GM12801 (cell line): ENCODE results near the gene IL20RA.

Experiments used
- TF ChIP-seq, protein P1 (sequence below): IDR thresholded peaks from one replicate; pipeline ENCODE4 v1.5.1; 2011; ENCODE audit warnings: control low read depth; ENCODE audit not compliant: insufficient read length; ENCODE audit errors: extremely low read depth

IL20RA gene

DNA sequence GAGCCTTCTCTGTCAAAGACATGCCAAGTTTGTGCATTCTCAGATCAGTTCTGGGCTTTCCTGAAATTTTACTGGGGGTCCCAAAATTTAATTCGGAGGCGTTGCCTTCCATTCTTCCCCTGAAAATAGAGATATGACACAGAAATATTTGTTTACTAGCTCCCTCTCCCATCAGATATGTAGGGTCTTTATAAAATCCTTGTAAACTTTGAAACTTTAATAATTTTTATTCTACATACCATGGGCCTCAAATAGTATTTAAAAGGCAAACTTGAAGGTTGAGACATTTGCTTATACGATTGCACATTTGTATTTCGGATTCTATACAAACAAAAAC is 54.6 kb downstream of the IL20RA start:
- TF ChIP-seq, protein P1, sequence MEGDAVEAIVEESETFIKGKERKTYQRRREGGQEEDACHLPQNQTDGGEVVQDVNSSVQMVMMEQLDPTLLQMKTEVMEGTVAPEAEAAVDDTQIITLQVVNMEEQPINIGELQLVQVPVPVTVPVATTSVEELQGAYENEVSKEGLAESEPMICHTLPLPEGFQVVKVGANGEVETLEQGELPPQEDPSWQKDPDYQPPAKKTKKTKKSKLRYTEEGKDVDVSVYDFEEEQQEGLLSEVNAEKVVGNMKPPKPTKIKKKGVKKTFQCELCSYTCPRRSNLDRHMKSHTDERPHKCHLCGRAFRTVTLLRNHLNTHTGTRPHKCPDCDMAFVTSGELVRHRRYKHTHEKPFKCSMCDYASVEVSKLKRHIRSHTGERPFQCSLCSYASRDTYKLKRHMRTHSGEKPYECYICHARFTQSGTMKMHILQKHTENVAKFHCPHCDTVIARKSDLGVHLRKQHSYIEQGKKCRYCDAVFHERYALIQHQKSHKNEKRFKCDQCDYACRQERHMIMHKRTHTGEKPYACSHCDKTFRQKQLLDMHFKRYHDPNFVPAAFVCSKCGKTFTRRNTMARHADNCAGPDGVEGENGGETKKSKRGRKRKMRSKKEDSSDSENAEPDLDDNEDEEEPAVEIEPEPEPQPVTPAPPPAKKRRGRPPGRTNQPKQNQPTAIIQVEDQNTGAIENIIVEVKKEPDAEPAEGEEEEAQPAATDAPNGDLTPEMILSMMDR, result no peak

DNA sequence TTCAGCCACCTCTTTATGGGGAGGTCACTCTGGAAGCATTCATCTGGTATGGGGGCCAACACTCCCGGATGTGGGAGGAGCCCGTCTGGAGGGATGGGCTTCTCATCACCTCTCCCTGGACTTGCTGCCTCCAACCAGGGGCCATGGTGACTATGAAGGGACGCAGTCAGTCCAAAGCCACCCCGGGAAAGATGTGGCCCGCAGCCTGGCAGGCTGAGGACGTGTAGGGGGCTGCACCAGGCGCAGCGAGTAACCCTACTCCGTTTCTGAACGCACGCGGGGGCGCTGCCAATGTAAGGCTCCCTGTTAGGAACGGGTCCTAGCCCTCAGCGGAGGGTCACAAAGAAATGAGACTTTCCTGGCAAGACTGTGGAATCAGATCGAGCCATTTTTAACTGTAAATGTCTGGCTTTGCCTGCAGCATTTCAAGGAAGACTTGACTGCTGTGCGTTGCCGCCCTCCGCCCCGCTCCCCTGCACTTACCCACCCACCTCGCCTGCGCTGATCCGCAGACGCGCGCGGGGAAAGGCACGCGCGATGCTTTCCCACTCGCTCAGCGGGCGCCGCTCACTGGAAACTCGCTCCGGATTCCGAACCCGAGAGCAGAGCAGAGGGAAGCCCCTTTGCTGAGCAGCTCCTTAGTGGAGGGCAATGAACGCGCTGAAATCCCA is 55.1 kb downstream of the IL20RA start:
- TF ChIP-seq, protein P1, result no peak

DNA sequence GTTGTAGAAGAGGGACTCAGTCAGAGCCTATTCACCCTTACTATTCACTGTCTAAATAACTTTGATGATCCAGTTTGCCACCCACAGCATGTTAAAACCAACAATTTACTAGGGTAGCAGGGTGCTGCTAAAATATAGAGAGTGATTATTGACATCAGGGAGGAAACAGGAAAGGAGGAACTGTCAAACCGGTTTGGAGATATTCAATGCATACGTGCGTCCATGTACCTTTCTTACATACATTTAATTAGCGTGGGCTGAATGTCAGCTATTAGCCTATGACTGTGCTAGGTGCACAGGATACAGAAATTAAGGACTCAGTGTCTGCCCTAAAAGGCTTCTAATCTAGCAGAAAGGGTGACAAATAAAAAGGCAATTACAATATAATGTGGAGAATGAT is 57.2 kb downstream of the IL20RA start:
- TF ChIP-seq, protein P1, result no peak

DNA sequence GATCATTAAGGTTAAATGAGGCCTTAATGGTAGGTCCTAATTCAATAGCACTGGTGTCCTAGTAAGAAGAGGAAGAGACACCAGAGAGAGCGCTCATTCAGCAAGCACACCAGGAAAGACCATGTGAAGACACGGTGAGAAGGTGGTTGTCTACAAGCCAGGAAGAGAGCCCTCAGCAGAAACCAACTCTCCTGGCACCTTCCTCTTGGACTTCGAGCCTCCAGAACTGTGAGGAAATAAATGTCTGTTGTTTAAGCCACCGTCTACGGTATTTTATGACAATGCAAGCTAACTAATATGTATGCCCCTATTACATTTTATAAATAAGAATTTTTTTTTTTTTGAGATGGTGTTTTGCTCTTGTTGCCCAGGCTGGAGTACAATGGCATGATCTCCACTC is 59.3 kb downstream of the IL20RA start:
- TF ChIP-seq, protein P1, result no peak

DNA sequence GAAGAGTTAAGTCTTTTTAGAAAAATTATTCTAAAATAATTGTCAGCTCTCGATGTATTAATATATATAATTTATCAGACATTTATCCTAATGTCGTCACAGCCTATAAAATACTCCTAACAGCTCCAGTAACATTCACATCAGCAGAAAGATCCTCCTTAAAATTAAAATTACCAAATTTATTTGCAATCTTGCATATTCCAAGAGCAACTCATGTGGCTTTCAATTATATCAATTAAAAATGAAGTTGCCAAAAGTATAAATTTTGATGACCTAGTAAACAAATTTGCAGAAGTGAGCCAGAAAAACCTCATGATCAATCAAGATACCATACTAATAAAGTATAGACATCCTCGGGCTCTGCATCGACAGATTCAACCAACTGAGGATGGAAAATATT is 60.2 kb downstream of the IL20RA start:
- TF ChIP-seq, protein P1, result no peak

DNA sequence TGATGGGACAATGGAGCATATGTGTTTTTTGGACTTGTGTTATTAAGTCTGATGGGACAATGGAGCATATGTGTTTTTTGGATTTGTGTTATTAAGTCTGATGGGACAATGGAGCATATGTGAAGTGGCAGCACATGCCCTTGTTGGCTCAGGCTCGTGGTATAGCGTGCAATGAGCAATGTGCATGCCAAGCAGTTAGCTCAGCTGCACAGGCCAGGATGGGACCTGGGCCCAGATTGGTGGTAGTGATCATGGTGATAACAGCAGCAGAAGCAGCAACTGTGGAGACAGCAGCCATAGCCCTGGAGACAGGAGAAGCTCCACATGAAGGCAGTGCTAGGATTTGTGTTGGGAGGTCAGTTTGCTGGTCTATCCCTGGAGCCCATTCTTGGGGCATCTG is 61.1 kb downstream of the IL20RA start:
- TF ChIP-seq, protein P1, result no peak

DNA sequence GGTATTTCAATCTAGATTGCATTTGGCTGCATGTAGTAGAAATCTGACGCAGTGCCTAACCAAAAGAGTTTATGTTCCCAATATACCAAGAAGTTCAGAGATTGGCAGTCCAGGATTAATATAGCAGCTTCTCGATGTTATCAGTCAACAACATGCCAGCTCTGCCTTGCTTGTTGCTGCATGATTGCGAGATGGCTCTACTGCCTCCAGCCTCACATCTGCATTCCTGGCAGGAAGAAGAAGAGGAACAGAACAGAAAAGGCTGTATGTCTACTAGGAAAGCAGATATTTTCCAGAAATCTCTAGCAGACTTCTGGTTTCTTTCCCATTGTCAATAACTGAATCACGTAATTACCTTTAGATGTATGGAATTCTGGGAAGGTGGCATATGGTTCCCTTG is 61.8 kb downstream of the IL20RA start:
- TF ChIP-seq, protein P1, result no peak
